ENCODE results near the gene CFAP206. TPM values are rescaled to one million over a fixed set of nuclear protein-coding genes. Genes with fewer than 3 reads are reported as not detected.

The CFAP206 gene
- polyA plus RNA-seq, 1 donor from 2014 or later, result 6.6 TPM

DNA sequence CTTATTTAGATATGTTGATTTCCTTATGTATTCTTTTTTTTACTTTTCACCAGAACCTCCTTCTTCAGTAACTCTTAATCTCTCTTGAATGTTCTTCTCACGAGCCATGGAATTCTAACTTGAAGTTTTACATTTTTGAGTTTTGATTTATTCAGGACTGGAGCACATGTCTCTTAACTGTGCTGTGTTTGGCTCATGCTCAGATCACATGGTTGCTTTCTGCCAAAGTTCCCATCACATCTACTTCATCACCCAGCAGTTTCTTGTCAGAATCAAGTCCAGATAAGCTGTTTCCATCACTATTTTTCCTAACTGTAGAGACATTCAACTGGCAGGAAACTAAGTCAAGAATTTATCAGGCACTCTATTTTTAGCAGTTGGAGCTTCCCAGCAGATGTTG, 96.7 kb downstream of the CFAP206 start (continued):
- TF ChIP-seq, protein P1, sequence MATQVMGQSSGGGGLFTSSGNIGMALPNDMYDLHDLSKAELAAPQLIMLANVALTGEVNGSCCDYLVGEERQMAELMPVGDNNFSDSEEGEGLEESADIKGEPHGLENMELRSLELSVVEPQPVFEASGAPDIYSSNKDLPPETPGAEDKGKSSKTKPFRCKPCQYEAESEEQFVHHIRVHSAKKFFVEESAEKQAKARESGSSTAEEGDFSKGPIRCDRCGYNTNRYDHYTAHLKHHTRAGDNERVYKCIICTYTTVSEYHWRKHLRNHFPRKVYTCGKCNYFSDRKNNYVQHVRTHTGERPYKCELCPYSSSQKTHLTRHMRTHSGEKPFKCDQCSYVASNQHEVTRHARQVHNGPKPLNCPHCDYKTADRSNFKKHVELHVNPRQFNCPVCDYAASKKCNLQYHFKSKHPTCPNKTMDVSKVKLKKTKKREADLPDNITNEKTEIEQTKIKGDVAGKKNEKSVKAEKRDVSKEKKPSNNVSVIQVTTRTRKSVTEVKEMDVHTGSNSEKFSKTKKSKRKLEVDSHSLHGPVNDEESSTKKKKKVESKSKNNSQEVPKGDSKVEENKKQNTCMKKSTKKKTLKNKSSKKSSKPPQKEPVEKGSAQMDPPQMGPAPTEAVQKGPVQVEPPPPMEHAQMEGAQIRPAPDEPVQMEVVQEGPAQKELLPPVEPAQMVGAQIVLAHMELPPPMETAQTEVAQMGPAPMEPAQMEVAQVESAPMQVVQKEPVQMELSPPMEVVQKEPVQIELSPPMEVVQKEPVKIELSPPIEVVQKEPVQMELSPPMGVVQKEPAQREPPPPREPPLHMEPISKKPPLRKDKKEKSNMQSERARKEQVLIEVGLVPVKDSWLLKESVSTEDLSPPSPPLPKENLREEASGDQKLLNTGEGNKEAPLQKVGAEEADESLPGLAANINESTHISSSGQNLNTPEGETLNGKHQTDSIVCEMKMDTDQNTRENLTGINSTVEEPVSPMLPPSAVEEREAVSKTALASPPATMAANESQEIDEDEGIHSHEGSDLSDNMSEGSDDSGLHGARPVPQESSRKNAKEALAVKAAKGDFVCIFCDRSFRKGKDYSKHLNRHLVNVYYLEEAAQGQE (IDR thresholded peaks at IDR 0.05; ENCODE audit: borderline replicate concordance), result no peak

Small RNA genes lying within 50 kb of the gene (small RNA-seq; reads per million reads assigned to genes)
- gene AL049697.2 (0 to 0.08 (median 0) reads per million in 3 experiments), gene RNU6-444P (0 to 0.08 (median 0) reads per million in 3 experiments)

Other genes with a start within 250 kb of the CFAP206 start
- 27.5 and 30.6 TPM in 2 replicates for gene SMIM8, start 85.4 kb upstream of the CFAP206 start, polyA plus RNA-seq
- gene GJB7, start 78.7 kb upstream of the CFAP206 start, polyA plus RNA-seq, result not detected in 2 replicates
- 1.8 and 3.4 TPM in 2 replicates for gene C6orf163, start 63.2 kb upstream of the CFAP206 start, polyA plus RNA-seq
- gene SLC35A1, start 65.0 kb downstream of the CFAP206 start, polyA plus RNA-seq, result 63.0 and 76.1 TPM in 2 replicates
- gene RARS2, start 182.0 kb downstream of the CFAP206 start, polyA plus RNA-seq, result 48.8 and 50.4 TPM in 2 replicates
- gene ORC3, start 182.2 kb downstream of the CFAP206 start, polyA plus RNA-seq, result 40.4 and 43.7 TPM in 2 replicates

Data from neural cell (in vitro differentiated cells).